ENCODE measurements around the gene RIBC2.
"Not testable (repeated sequence)": the region's sequence is repeated elsewhere in the genome, so short reads cannot be mapped to it uniquely, and the experiment has no call there.

The RIBC2 gene

GRCh38 chr22:45424241-45424731 is 10.8 kb downstream of the RIBC2 start:
- DNase-seq = no peak

GRCh38 chr22:45425101-45425500 is 11.6 kb downstream of the RIBC2 start:
- no peak for DNase-seq

- DNase-seq = no peak
These were observed 12.2 kb downstream of the RIBC2 start for GRCh38 chr22:45425531-45426265.

- no peak for DNase-seq
These were observed 12.9 kb downstream of the RIBC2 start for GRCh38 chr22:45426387-45426786.

GRCh38 chr22:45427114-45427513 is 13.6 kb downstream of the RIBC2 start:
- no peak for DNase-seq

GRCh38 chr22:45428391-45429385 is 15.2 kb downstream of the RIBC2 start:
- DNase-seq = no peak

GRCh38 chr22:45429424-45429823 is 15.9 kb downstream of the RIBC2 start:
- no peak for DNase-seq

- DNase-seq = no peak
These were observed 16.7 kb downstream of the RIBC2 start for GRCh38 chr22:45429981-45430775.

GRCh38 chr22:45430871-45431270 is 17.4 kb downstream of the RIBC2 start:
- DNase-seq = no peak

GRCh38 chr22:45434981-45435380 is 21.5 kb downstream of the RIBC2 start:
- DNase-seq = no peak

- peak in 54 of 56 donors; percentile 17 to 87 (median 58) for DNase-seq
These were observed 22.1 kb downstream of the RIBC2 start for GRCh38 chr22:45435544-45436139.

GRCh38 chr22:45436871-45437517 is 23.5 kb downstream of the RIBC2 start:
- DNase-seq = not testable (repeated sequence)

- DNase-seq = no peak
These were observed 24.8 kb downstream of the RIBC2 start for GRCh38 chr22:45438336-45438735.

GRCh38 chr22:45440688-45441087 is 27.2 kb downstream of the RIBC2 start:
- not testable (repeated sequence) for DNase-seq

GRCh38 chr22:45441138-45441537 is 27.6 kb downstream of the RIBC2 start:
- DNase-seq = peak in 18 of 56 donors; percentile 1 to 38 (median 14)

- DNase-seq = no peak
These were observed 28.6 kb downstream of the RIBC2 start for GRCh38 chr22:45442116-45442515.

GRCh38 chr22:45444168-45444567 is 30.7 kb downstream of the RIBC2 start:
- no peak for DNase-seq

- no peak for DNase-seq
These were observed 31.7 kb downstream of the RIBC2 start for GRCh38 chr22:45445031-45445710.

GRCh38 chr22:45446216-45446615 is 32.7 kb downstream of the RIBC2 start:
- DNase-seq = no peak

GRCh38 chr22:45447596-45447995 is 34.1 kb downstream of the RIBC2 start:
- DNase-seq = not testable (repeated sequence)

Data from amygdala (tissue), 56 donors.